NCI-H1048 (cell line): Measurements from ENCODE around the gene IGFL3.
"Not testable (repeated sequence)": the region's sequence is repeated elsewhere in the genome, so short reads cannot be mapped to it uniquely, and the experiment has no call there.

Source experiments
- DNase-seq: peaks from one replicate; lab custom pipeline; 2025; lab: John Stamatoyannopoulos, UW

IGFL3 gene

DNA sequence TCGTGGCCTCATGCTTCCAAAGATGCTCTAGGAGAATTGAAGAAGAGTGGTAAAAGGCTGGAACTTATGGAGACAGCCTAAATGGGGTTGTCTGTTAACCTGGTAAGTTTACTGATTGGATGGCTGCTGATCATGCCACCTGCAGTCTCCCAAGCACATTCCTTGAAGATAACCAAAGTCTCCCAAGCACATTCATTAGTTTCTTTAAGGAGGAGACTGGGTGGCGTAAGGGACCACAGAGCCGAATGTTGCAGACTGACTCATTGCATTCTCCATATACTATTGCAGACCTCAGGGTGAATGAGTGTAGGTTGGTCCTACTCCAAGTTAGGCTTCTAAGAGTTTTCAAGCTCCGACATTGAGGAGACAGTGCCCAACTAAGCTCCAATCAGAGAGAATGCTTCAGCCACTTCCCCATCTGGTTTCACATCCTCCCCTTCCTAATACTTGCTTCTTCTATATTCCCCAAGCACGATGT lies at the start of gene IGFL3:
TSS of gene IGFL3 (minus strand) at position 51 of the 478 bp plus-strand sequence. CDS start at position 12, 39 bp downstream.
- no peak for DNase-seq

- DNase-seq: no peak
Measured at GRCh38 chr19:46173886-46174480, 49.5 kb upstream of the IGFL3 start.

DNA sequence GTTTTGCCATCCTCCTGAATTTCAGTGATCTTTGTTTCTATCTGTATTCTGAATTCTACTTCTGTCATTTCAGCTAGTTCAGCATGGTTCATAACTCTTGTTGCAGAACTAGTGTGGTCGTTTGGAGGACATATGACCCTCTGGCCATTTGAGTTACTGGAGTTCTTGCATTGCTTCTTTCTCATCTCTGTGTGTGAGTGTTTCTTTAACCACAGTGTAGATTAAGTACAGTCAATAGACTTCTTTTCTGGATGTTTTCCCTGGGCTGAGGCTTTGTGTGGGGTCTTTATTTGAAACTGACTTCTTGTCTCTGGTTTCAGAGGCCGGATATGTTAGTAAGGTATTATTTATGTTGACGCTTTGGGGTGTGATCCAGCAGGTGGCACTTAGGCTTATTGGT lies 38.2 kb upstream of the IGFL3 start:
- no peak for DNase-seq

- DNase-seq: not testable (repeated sequence)
Measured at GRCh38 chr19:46161642-46162257, 37.3 kb upstream of the IGFL3 start.

DNA sequence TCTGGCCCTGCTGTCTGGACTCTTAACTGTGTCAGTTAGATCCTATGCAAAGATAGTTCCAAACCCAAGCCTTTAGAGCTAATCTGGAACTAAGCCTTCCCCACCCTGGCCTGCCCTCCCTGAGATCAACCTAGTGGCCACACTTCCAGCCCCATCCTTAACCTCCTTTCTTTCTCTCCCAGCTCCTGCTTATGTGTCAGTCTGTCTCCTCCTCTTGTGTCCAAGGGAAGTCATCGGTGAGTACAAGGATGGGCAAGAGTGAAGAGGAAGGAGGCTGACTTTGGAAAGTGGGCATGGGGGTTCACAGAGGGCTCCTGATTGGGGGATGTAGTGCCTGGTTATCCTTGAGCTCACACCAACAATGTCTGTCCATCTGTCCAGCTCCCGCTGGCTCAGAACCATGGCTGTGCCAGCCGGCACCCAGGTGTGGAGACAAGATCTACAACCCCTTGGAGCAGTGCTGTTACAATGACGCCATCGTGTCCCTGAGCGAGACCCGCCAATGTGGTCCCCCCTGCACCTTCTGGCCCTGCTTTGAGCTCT lies 35.8 kb upstream of the IGFL3 start:
- no peak for DNase-seq

- DNase-seq: no peak
Measured at GRCh38 chr19:46159418-46160232, 35.1 kb upstream of the IGFL3 start.

DNA sequence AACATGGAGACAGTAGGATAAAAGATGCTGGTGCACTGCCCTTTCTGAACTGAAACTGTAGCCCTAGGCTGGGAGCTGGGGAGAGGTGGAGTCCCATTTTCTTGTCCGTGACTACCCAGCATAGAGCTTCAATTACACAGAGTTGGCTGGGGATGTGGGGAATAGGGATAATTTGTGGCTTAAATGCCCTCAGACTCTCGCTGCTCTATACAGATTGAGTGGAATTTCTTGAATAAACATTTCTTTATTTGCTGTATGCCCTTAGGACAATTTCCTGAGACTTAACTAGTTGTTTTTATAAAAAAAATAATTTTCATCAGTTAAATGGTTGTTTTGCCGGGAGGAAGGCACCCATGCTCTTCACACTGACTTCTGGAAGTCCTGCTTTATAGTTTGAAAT lies 30.7 kb upstream of the IGFL3 start:
- no peak for DNase-seq

DNA sequence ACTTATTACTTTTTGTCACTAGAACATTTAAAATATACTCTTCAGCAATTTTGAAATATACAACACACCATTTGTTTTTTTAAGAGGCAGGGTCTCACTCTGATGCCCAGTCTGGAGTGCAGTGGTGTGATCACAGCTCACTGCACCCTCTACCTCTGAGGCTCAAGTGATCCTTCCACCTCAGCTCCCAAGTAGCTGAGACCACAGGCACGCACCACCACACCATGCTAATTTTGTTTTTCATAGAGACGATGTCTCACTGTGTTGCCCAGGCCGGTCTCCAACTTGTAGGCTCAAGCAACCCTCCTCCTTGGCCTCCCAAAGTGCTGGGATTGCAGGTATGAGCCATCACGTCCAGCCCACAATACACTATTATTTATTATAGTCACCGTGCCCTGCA lies 26.1 kb upstream of the IGFL3 start:
- DNase-seq: no peak

- DNase-seq: no peak
Measured at GRCh38 chr19:46147791-46148288, 23.4 kb upstream of the IGFL3 start, which contains the start of gene IGFL2. TSS of gene IGFL2 (plus strand) at chr19:46148238. CDS start at chr19:46148279, 41 bp downstream.

DNA sequence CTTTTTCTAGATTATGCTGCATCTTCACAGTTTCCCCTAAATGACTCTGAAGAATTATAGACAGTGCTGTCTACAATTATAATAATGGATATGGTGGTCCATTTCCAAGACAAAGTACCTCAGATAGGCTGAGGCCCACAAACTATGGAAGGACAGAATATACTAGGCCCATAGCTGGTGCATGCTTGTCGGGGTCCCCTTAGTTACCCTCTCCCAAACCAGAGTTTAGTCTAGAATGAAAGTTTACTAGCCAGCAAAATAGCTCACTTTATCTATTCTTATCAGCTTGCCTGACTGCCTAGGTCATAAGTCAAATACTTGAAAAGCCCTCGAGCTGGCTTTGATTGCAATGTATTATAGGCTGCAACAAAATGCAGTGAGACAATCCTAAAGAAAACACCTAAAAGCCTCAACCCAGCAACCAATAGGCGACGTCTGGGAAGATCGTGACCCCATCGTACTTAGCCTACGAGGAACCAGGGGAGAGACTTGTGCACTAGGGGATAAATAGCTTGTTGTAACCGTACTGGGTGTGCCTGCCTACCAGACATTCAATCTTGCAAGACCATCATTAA lies 22.8 kb upstream of the IGFL3 start:
- no peak for DNase-seq

- DNase-seq: no peak
Measured at GRCh38 chr19:46144756-46145155, 20.3 kb upstream of the IGFL3 start.

- no peak for DNase-seq
Measured at GRCh38 chr19:46142294-46142693, 17.8 kb upstream of the IGFL3 start.

- DNase-seq: no peak
Measured at GRCh38 chr19:46141421-46141820, 16.9 kb upstream of the IGFL3 start.

- no peak for DNase-seq
Measured at GRCh38 chr19:46137915-46138473, 13.5 kb upstream of the IGFL3 start.

- DNase-seq: no peak
Measured at GRCh38 chr19:46134527-46134926, 10.0 kb upstream of the IGFL3 start.

- DNase-seq: no peak
Measured at GRCh38 chr19:46133777-46134241, 9.3 kb upstream of the IGFL3 start.

DNA sequence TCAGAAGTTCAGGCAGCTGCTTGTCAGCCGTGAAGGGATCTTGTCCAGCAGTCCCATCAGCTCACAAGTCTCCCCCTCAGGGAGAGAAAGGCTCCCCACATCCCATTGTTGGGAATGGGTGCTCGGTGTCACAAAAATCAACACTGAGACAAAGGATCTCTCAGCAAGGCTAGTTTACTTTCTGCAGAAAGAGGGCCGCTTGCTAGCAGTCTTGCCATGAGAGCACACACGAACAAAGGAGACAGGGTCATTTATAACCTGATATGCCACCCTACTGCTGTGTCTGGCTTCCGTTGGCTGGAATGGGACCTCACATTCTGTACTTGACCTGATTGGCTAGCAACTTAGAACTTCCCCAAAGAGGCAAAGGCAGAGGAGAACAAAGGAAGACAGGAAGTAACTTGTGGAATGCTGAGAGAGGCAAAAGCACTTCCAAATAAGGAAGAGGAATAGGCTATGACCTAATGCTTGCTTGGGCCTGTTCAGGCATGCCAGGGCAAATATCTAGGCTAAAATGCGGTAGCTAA lies 8.7 kb upstream of the IGFL3 start:
- DNase-seq: peak; percentile 41

- no peak for DNase-seq
Measured at GRCh38 chr19:46132508-46133100, 8.1 kb upstream of the IGFL3 start.

DNA sequence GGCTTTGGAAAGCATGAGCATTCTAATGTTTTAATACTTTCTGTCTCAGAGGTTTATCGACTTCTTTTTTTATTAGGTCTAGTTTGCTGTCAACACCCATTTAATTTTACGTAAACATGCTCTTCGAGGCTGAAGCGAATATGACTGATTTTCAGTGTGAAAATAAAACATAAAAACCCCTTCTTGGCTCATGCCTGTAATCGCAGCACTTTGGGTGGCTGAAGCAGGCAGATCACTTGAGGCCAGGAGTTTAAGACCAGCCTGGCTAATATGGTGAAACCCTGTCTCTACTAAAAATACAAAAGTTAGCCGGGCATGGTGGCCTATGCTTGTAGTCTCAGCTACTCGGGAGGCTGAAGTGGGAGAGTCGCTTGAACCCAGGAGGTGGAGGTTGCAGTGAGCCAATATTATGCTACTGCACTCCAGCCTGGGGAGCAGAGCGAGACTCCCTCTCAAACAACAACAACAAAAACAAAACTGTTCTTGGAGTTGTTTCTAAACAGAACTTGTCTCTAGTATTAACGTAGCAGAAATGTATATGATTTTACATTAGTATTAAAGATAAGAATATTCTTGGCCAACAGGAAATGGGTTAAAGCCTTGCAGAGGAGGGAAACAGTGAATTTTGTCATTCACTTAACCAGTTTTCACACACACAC lies 7.1 kb upstream of the IGFL3 start:
- DNase-seq: no peak

GRCh38 chr19:46126086-46126580 lies 1.6 kb upstream of the IGFL3 start:
- no peak for DNase-seq
